Adipocyte (in vitro differentiated cells): Measurements from ENCODE around the gene ERI3.

ENCODE experiments used
- DNase-seq: peaks from one replicate; pipeline ENCODE4 v3.0.0-alpha.2; 2015; ENCODE audit warnings: low read depth
- H3K27me3 ChIP-seq: replicated peaks from 2 replicates; pipeline ENCODE4 v1.7.0; 2013; ENCODE audit warnings: mild to moderate bottlenecking, low read length, moderate library complexity; ENCODE audit not compliant: control insufficient read depth, insufficient read depth
- H3K36me3 ChIP-seq: 2 replicates; pipeline ENCODE4 v1.7.0; 2013; ENCODE audit warnings: low read length, mild to moderate bottlenecking, moderate library complexity; ENCODE audit not compliant: control insufficient read depth, insufficient read depth, severe bottlenecking
- H3K4me1 ChIP-seq: 2 replicates; pipeline ENCODE4 v1.7.0; 2013; ENCODE audit warnings: mild to moderate bottlenecking, low read length, moderate library complexity; ENCODE audit not compliant: control insufficient read depth, insufficient read depth
- H3K4me3 ChIP-seq: 2 replicates; pipeline ENCODE4 v1.7.0; 2013; ENCODE audit warnings: mild to moderate bottlenecking, low read length, moderate library complexity
- H3K9ac ChIP-seq: 2 replicates; pipeline ENCODE4 v1.7.0; 2013; ENCODE audit warnings: mild to moderate bottlenecking, low read length, moderate library complexity
- H3K9me3 ChIP-seq: 2 replicates; pipeline ENCODE4 v1.7.0; 2013; ENCODE audit warnings: mild to moderate bottlenecking, low read length, moderate library complexity; ENCODE audit not compliant: control insufficient read depth

The ERI3 gene

DNA sequence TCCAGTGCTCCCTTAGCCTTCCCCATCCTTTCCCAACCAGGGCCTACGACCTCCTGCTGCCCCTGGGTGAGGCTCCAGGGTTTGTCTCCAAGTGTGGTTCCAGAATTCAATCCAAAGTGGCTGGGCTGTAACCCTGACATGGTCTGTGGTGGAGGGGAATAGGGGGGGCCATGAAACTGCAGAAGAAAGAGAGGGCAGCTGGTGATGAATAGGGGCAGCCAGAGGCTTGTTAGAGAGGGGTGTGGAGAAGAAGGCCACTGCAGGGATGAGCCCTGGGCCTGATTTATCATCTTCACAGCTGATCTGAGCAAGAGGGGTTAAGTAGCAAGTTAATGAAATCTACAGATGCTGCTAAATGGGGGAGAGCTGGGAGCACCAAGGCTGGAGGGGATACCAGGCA, 12.9 kb upstream of the ERI3 start:
- Histone ChIP-seq H3K4me1 (no peaks in the 10 kb centered on the region), H3K36me3 (no peaks in the 10 kb centered on the region), H3K9me3 (no peaks in the 10 kb centered on the region), H3K27me3 (peaks cover 32% of the 10 kb centered on the region), H3K9ac (no peak overlapping the region), H3K4me3 (no peak overlapping the region)
- DNase-seq, result no peak

DNA sequence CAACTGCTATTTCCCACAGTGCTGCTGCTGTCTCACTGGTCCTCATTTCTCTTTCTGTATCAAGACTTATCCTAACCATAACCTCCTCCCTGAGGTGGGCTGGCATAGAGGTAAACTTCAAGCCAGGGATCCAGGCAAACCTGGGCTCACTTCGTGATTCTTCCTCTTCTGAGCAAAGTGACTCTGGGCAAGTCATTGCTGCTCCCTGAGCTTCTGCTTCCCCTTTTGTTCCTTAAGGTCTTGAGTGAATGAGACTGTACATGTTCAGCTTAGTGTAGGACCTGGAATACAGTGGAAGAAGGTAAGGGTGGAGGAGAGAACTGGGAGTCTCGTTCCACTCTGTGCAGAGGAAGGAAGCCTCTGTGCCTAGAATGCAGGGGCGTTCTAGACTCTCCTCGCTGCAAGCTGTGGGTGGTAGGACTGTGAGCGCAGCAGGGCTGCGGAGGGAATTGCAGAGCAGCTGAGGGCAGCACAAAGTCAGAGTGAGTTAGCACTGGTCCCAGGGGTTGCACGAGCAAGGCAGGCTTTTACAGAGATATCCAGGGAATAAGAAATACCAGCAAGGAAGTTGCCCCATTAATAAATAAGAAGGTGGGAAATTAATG, 11.4 kb upstream of the ERI3 start:
- Histone ChIP-seq H3K27me3 (peaks cover 32% of the 10 kb centered on the region), H3K9ac (no peak overlapping the region), H3K36me3 (no peaks in the 10 kb centered on the region), H3K4me1 (no peaks in the 10 kb centered on the region), H3K4me3 (no peak overlapping the region), H3K9me3 (no peaks in the 10 kb centered on the region)
- DNase-seq, result no peak

DNA sequence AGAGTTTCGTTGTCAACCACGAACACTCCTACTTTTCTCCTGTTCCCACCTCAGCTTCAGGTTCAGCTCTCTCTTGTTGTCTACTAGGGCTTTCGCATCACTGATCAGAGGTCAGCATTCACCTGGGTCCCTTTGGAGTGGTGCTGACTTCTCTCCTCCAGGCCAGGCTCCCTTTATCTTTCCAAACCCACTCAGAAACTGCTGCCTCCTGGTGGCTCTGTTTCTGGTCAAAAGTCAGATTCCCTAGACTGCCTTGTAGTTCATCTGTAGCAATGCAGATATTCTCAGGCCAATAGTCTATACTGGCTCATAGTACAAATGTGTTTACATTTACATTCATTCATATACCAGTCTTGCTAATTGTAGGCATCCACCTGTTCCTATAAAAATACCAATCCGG, 6.4 kb upstream of the ERI3 start:
- Histone ChIP-seq H3K27me3 (peaks cover 15% of the 10 kb centered on the region), H3K9ac (no peak overlapping the region), H3K9me3 (no peaks in the 10 kb centered on the region), H3K36me3 (no peaks in the 10 kb centered on the region), H3K4me1 (peaks cover 3% of the 10 kb centered on the region), H3K4me3 (no peak overlapping the region)
- DNase-seq, result peak; percentile 22

DNA sequence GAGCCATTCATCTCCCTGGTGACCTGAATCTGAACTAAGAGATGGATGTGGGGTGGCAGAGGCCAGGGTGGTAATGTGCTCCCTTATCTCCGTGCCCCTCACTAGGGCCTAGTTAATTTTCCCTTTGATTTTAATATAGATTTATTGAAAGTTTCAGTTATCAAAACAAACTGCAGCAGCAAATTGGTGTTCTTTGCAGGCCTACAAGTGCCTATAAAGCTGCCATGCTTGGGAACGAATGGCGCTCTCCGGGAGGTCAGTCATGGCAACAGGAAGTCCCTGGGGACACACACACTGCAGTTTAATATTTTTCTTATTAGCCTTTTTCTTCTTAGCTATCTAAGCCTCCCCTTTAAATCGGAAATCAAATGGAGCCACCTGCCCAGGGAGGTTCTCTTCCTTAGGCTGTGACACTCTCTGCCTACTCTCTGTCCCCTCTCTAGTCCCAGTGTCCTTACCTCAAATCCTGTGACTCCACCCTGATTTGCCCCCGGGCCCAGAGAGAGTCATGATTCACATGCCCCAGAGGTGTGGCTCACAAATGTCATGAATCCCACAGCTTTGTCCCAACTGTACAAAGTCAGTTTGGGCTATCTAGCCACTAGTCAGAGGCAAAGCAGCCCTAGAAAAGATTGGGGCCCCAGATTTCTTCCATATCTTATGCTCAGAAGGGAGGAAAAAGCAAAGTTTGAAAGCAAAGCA, 4.3 kb upstream of the ERI3 start:
- Histone ChIP-seq H3K4me3 (no peak overlapping the region), H3K36me3 (no peaks in the 10 kb centered on the region), H3K9ac (no peak overlapping the region), H3K9me3 (no peaks in the 10 kb centered on the region), H3K4me1 (peaks cover 10% of the 10 kb centered on the region), H3K27me3 (peaks cover 4% of the 10 kb centered on the region)
- no peak for DNase-seq

DNA sequence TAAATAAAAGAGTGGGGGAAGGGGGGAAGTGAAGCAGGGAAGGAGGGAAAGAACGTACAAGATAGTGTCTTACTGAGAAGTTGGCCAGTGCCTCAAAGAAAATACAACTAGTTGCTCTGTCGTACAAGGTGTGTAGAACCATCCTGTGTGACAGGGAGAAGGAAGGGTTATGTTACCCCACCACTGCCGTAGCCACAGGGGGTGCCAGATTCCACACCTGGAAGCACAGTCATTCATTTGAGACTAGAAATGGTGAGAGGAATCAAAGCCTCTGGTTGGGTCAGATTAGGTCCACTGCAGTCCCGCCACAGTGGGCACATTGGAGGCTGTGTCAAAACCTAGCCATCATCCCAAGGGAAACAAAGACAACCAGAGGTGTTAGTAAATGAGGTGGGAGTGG, 2.7 kb upstream of the ERI3 start:
- no peak for DNase-seq
- no peaks in the 10 kb centered on the region for H3K9me3 ChIP-seq
- H3K4me3 ChIP-seq, result no peak overlapping the region
- no peaks in the 10 kb centered on the region for H3K36me3 ChIP-seq
- H3K27me3 ChIP-seq, result no peaks in the 10 kb centered on the region
- H3K9ac ChIP-seq, result no peak overlapping the region
- peaks cover 22% of the 10 kb centered on the region for H3K4me1 ChIP-seq

DNA sequence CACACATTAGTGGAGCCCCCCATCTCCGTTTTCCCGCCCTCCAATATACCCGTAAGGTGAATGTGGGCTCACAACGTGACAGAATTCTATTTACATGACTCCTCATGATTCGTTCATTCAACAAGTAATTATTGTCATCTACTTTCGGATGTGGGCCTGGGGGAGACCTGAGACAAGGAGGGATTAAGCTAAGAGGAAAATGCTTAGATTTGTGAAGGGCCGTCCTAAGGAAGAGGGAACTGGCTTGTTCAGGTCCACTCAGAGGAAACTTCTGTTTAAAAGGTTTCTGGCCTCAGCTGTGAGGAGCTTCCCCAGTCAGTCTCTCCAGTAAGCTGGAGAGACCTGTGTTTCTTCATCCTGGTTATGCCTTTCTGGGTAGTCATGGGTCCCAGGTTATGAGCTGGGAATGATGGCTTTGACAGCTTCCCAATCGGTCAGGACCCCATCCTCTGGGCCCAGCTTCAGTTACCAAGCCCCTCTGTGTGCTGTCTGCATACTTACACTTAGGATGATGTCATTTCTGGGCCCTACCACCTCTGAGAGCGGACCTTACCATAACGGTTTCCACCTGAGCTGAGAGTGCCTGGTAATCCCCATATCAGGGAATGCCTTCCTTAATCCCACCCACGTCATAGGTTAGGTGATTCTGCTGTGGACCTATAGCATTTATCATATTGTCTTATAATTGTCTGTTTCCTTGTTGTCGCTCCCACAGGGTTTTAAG, 687 bp upstream of the ERI3 start:
- H3K9ac ChIP-seq, result no peak overlapping the region
- H3K4me1 ChIP-seq, result peaks cover 22% of the 10 kb centered on the region
- no peak for DNase-seq
- H3K4me3 ChIP-seq, result peak overlapping the region; percentile 82
- no peaks in the 10 kb centered on the region for H3K27me3 ChIP-seq
- H3K36me3 ChIP-seq, result peaks cover 3% of the 10 kb centered on the region
- no peaks in the 10 kb centered on the region for H3K9me3 ChIP-seq

DNA sequence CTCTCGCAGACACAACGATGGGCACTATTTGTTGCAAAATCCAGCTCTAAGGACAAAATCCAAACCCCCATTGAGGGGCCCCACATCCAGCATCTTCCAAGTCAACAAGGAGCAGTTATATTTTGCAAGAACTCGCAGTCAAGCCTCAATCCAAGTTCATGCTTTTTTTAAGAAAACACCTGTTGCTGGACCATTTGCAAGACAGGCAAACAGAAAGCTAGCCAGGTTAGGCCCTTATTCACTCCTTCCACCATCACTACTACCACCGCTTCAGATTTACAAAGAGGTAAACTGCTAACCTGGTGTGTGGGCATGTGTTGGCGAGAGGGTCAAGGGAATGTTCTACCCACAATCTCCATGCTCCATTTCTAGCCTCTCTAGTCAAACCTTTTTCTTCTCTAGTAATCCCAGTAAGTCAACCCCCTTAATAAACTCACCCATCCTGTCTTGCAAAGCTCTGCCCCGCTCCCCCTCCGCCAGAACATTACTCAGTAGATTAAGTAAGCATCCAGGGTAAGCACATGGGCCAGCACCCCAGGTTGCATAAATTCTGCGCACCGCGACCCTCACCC, 703 bp downstream of the ERI3 start:
- H3K36me3 ChIP-seq, result peaks cover 3% of the 10 kb centered on the region
- peak; percentile 39 for DNase-seq
- no peaks in the 10 kb centered on the region for H3K27me3 ChIP-seq
- peaks cover 21% of the 10 kb centered on the region for H3K4me1 ChIP-seq
- H3K9ac ChIP-seq, result peak overlapping the region; percentile 88
- H3K9me3 ChIP-seq, result no peaks in the 10 kb centered on the region
- peak overlapping the region; percentile 82 for H3K4me3 ChIP-seq

DNA sequence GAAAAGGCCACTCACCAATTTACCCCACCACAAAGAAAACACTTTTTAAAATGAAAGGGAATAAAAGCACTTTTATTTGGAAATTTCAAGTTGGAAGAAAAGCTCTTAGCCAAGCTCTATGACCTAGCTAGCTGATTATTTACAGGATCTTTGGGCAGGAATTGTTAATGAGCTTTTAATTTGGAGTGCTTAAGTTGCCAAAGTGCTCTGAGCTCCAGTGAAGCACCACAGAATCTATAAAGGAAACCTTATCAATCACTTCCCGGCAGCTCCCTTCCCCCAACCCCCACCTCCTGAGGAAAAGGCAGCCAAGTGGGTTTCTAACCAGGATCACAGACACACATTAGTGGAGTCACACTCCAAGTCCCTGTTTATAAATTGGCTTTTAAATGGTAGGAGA, 1.5 kb downstream of the ERI3 start:
- Histone ChIP-seq H3K9me3 (no peaks in the 10 kb centered on the region), H3K4me3 (peak overlapping the region; percentile 82), H3K9ac (no peak overlapping the region), H3K4me1 (peaks cover 18% of the 10 kb centered on the region), H3K36me3 (peaks cover 3% of the 10 kb centered on the region), H3K27me3 (no peaks in the 10 kb centered on the region)
- no peak for DNase-seq

DNA sequence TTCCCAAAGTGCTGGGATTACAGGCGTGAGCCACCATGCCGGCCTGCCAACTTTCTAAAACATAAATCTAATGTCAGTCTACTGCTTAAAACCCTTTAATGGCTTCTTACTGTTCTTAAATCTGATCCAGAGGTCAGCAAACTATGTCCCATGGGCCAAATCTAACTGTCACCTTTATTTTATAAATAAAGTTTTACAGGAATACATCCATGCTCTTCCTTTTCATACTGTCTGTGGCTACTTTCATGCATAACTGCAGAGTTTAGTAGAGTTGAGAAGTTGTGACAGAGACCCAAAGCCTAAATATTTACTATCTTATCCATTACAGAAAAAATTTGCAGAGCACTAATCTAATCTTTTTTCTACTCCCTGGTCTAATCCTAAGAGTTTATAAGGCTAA, 3.8 kb downstream of the ERI3 start:
- Histone ChIP-seq H3K4me1 (peaks cover 38% of the 10 kb centered on the region), H3K9me3 (no peaks in the 10 kb centered on the region), H3K27me3 (no peaks in the 10 kb centered on the region), H3K4me3 (no peak overlapping the region), H3K36me3 (peaks cover 3% of the 10 kb centered on the region), H3K9ac (no peak overlapping the region)
- DNase-seq, result no peak

DNA sequence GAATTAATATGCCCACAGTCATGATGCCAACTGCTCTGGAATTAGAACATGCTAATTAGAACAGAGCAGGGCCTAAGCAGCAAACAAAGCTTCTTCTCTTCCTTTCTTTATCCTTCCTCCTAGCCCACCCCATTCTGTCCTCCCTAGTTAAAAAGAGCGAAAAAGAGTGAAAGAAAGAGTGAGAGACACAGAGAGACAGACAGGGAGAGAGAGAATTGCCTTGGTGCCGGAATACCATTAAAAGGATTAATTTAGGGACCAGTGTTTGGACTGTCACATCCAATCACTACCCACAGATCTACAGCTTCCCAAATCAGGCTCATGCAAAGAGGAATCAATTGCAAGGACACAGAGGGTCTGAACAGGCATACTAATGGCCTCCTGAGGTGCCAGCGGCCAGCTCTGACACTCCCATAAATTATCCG, 7.0 kb downstream of the ERI3 start:
- Histone ChIP-seq H3K4me3 (no peak overlapping the region), H3K9ac (no peak overlapping the region), H3K27me3 (no peaks in the 10 kb centered on the region), H3K4me1 (peaks cover 26% of the 10 kb centered on the region), H3K36me3 (peaks cover 3% of the 10 kb centered on the region), H3K9me3 (no peaks in the 10 kb centered on the region)
- DNase-seq, result no peak

DNA sequence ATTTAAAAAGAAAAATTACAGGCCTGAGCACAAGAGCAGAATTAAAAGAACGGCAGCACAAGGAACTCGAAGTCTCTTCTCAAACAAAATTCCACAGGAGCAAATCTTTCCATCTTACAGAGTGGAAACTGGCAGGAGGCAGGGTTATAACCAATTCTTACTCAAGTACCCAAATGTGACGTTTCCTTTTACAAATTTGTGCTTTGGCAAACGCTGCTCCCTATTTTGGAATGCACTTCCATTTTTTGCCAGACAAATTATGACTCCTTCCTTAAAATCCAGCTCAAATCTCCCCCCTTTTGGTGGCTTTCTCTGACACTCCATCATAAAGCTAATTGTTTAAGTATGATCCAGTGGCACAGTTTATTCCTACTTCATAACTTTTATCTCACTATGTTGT, 7.8 kb downstream of the ERI3 start:
- Histone ChIP-seq H3K4me1 (peaks cover 26% of the 10 kb centered on the region), H3K4me3 (no peak overlapping the region), H3K9me3 (no peaks in the 10 kb centered on the region), H3K9ac (no peak overlapping the region), H3K27me3 (no peaks in the 10 kb centered on the region), H3K36me3 (peaks cover 3% of the 10 kb centered on the region)
- DNase-seq, result peak; percentile 29
